LHCN-M2 (cell line): ENCODE measurements around the gene PHACTR2. TPM values are rescaled to one million over a fixed set of nuclear protein-coding genes. Genes with fewer than 3 reads are reported as not detected.

Source experiments
- DNase-seq: peaks from one replicate; pipeline ENCODE4 v3.0.0-alpha.2; 2012; ENCODE audit warnings: low read depth
- total RNA-seq: library from RNA; depleted of rRNA; stranded (reverse); fragments of >200 nt; gene quantifications from 2 replicates; pipeline ENCODE4 v1.2.3, GENCODE V29; 2014

Gene PHACTR2
- total RNA-seq, 1 experiment from 2014 or later: 35.0 TPM

DNA sequence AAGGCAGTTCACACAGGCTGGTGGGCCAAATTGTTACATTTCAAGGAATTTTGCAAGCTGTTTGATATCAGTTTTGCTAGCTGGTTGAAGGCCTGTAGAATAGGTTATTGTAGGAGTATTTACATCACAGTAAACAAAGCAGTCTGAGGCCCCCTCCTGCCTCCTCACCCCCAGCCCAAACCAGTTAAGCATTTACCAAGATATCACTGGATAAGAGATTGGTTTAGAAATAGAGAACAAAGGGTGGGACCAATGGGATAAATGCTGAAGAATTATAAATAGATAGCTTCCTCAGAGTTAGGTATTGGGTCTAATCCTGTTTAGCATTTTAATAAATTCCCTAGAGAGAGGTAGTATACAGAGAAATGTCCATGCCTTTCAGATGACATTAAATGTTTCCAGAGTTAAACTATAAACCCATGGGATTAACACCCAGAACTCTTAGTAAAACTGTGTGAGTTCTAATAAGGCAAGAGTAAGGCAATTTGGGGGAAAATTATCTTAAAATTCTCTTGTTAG lies 2.3 kb upstream of the PHACTR2 start:
- no peak for DNase-seq

DNA sequence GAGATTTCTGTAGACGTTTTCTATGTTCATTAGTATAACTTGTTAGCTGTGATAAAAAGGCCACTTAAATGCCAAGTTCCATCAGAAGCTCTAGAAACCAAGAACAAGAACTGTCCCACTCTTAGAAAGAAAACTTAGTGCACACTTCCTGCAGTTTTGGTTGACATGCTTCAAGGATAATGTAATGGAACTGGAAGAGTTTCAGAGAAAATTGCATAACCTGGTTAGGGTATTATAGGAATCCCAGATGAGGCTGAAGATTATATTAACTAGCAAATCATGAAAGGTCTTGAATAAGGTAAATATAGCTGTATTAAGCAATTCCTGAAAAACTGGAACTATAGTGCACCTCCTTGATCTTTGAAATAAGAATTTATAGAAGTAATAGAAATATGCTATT lies 1.8 kb upstream of the PHACTR2 start:
- DNase-seq: no peak

DNA sequence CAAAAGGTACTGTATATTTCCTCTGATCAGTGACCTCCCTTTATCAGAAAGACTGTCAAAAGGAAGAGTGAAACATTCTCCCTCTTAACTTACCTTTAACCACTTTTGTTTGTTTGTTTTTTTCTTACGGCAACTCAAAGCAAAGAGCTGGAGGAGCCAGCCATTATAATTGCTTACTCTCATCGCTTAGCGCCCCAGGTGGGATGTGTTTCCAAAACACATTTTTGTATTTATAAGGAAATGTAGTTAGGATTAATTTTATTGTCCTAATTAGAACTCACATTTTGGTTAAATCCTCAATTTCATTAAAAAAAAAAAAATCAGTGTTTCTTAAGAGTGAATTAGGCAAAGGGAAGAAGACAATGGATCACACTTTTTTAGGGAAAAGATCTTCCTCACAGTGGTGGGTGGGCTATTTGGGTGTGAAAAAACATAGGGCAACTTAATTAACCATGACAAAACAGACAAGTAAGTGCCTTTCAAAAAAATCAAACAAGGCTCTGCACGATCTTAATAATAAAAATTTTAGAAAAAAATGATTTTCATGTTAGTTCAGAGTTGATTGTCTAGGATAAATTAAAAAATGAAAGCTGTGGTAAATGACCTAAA lies 1.2 kb upstream of the PHACTR2 start:
- DNase-seq: no peak

DNA sequence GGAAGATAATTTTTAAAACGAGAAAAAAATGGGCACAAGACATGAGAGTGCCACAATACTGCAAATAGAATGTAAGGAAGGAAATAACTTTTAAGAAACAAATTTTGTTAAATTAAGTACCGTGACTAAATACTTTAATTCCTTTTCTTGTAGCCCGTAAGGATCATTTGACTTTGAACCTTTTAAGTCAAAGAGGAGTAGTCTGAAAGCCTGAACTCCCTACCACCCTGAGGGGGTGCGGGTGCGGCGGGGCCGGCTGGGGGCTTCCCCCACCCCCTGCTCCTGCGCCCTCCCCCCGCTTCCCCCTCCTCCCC lies 231 bp upstream of the PHACTR2 start:
- no peak for DNase-seq

DNA sequence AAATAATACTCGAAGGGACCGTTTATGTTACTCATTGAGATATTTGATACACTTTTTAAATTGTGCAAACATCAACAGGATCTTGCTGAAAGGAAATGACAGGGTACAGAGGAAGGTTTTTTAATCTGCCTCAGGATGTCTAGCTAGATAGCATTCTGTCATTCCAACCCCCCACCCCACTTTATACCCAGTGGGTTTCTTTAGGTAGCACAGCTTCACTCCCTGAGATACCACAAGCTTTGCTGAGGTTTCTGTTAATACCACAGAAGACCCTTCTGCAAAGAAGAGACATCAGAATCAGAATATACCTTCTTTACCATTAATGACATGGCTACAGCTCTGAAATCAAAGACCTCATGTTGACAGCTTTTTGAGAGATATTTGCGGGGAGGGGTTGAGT lies 1.3 kb downstream of the PHACTR2 start:
- DNase-seq: no peak

DNA sequence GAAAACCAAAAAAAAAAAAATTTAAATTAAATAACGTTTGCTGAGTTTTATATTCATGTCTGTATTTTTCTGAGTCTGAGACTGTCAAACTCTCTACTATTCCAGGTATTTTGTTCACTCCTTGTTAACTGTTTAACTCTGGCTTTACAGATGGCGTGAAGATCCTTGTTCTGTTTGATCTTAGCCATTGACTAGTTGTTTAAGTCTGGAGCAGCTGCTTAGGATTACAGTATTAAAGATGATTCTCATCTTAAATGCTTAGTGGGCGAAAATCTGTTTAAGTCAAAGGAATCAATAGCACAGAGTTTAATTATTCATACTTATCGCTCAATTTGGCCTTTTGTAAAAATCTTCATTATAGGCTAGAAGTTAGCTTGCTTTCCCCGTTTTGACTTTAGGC lies 2.4 kb downstream of the PHACTR2 start:
- DNase-seq: no peak

DNA sequence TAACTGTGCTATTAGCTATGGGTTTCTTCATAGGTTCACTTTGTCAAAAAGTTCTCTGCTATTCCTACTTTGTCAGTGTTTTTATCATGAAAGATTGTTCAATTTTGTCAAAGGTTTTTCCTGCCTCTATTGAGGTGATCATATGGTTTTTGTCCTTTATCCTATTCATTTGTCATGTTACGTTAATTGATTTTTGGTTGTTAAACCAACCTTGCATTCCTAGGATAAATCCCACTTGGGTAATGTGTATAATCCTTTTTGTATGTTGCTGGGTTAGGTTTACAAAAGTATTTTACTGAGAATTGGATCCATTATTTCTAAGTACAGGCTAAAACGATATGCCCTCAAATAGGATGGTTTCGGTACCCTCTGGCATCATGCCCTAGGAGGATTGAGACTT lies 5.0 kb downstream of the PHACTR2 start:
- DNase-seq: no peak

DNA sequence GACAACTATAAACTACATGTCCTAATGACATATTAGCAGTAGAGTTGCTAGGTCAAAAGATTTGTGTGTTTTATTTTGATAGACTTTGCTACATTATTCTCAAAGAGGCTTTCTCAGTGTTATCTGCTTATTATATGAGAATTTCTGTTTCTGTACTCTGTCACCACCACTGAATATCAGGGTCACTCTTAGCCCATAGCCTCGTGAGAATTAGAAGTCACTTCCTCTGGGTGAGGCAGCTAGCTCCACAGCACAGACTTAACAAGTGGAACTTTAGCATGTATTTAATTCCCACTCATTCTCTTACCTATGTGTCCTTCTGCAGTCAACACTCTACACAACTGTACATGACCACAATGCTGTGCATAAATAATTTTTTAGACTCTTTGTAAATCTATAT lies 6.7 kb downstream of the PHACTR2 start:
- no peak for DNase-seq

DNA sequence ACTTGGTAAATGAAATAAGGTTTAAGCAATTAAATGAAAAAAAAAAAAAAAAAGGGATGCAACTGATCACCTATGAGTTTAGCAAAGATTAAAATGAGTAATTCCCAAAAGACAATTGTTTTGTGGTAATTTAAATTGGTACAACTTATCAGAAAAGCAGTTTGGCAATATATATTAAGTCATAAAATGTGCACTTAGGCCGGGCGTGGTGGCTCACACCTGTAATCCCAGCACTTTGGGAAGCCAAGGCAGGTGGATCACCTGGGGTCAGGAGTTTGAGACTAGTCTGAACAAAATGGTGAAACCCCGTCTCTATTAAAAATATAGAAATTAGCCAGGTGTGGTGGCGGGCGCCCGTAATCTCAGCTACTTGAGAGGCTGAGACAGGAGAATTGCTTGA lies 7.9 kb downstream of the PHACTR2 start:
- no peak for DNase-seq

DNA sequence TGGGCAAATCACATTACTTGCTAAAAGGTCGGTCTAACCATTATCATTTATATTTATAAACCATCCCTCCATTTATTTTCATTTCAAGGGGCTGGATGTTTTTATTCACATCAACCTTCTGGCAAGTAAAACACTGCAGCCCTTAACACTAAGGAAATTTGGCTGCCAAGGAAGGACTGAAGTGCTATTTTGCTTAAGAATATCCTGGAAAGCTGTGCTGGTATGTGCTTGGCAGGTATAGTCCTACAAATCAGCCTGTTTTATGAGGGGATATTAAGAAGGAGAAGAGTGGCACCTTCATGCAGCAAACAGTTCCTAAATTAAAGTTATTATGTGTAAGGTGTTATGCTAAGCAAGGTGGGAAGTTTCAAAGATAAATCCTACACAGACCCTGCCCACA lies 9.8 kb downstream of the PHACTR2 start:
- no peak for DNase-seq

DNA sequence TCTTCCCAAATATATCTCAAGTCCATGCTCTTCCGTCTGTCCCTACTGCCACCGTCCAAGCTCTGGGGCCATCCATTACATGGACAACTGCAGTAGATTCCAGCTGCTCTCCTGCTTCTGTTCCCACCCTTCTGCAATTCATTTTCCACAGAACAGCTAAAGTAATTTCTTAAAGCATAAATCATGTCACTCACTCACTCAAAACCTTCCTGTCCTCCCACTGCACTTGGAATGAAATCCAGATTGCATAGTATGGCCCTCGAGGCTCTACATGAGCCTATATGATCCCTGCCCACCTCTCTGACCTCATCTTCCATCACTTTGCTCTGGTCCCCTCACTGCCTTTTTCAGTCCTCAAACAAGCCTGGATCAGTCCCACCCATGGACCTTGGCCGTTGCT lies 10.9 kb downstream of the PHACTR2 start:
- DNase-seq: no peak

DNA sequence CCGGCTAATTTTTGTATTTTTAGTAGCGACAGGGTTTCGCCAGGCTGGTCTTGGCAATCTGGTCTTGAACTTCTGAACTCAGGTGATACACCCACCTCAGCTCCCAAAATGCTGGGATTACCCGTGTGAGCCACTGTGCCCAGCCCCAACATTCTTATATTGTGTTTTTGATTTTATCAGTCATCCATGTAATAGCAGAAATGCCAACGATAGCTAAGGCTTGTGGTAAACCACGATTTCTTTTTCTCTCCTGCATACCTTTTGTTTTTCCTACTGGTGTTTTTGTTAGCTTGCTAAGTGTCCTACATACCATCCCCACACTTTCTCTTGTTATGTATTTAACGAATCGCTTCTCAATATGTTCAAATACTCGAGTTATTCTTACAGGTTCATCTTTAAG lies 12.1 kb downstream of the PHACTR2 start:
- DNase-seq: no peak

DNA sequence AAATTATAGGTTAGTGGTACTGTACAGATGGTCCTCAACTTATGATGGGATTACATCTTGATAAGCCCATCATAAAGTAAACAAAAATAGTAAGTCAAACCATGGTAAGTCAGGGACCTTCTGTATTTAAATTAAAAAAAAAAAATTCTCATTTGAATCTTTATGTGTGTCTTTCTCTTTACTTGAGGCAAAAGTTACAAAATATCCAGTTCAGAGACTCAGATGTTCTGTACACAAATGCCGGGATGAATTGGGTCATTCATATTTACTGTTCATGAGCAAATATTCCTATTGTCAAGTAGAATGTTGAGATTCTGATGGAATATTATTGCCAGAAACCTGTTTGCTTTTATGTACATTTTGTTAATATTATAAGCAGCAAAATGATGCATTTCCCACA lies 13.4 kb downstream of the PHACTR2 start:
- DNase-seq: no peak

DNA sequence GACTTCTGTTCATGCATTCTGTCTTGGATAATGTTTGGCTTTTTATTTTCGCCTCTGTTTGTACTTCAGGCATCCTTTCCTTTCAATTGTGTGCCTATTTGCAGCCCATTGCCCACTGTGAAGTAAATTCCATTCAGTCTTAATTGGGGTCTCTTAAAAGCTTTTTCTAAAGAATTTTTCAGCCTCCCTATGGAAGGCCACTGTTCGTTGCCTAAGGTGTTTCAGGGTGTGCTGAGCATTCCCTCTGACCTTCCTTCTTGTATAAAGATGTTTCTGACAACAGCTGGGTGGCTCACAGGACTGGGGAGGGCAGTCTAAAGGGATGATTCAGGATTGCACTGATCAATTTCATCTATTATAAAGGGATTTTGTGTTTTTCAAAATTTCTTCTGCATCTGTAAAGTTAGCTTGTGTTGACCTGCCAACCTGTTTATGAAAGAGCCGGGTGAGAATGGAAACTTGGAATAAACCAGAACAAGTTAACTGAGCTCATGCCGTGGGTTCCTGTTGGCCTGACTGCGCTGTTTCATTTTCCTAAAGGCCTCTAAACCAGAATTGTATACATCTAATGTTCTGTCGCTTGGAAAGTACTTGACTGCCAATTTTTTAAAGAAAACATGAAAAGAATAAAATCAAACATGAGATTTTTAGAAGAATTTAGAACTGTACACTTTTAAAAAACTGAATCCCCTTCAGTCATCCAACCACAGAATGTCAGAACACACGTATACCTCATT lies 14.3 kb downstream of the PHACTR2 start:
- DNase-seq: no peak

DNA sequence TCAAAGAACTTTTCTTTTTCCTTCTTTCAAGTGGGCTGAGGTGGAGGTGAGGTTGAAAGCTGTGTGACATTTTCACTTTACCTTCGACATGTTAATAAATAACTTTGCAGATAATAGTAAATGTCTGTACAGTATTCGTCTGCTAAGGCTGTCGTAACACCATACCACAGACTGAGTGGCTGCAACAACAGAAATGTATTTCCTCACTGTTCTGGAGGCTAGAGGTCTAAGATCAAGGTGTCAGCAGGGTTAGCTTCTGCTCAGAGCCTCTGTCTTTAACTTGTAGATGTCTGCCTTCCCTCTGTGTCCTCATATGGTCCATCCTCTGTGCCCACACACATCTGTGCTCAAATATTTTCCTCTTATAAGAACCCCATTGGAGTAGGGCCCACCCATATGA lies 14.9 kb downstream of the PHACTR2 start:
- no peak for DNase-seq

DNA sequence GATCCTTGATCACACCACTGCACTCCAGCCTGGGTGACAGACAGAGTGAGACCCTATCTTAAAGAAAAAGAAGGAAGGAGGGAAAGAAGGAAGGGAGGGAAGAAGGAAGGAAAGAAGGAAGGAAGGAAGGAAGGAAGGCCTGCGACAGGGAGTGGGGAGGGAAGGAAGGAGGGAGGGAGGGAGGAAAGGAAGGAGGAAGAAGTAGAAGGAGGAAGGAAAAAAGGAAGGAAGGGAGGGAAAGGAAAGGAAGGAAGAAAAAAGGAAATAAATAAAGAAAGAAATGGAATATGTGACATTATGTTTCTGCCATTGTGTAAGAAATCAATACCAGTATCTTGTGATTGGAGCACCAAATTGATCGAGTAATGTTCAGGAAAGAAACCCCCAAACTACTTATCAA lies 16.2 kb downstream of the PHACTR2 start:
- DNase-seq: no peak

DNA sequence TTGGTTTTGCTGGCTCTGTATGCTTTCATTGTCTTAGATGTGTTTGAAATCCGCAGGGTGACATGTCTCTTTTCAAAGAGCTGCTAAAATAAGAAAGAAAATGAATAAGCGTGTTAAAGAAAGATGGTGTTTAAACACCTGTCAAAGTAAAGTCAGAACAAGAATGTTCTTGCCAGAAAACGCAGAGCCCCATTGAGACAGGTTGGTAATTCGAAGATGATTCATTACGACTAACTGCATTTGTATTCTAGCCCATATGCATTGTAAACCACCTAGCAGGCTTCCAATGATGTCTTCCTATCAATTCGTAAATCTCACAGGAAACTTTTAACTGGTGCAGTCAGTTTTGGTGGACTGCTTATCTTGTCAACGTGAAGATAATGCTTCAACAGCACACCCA lies 16.8 kb downstream of the PHACTR2 start:
- peak; percentile 47 for DNase-seq

DNA sequence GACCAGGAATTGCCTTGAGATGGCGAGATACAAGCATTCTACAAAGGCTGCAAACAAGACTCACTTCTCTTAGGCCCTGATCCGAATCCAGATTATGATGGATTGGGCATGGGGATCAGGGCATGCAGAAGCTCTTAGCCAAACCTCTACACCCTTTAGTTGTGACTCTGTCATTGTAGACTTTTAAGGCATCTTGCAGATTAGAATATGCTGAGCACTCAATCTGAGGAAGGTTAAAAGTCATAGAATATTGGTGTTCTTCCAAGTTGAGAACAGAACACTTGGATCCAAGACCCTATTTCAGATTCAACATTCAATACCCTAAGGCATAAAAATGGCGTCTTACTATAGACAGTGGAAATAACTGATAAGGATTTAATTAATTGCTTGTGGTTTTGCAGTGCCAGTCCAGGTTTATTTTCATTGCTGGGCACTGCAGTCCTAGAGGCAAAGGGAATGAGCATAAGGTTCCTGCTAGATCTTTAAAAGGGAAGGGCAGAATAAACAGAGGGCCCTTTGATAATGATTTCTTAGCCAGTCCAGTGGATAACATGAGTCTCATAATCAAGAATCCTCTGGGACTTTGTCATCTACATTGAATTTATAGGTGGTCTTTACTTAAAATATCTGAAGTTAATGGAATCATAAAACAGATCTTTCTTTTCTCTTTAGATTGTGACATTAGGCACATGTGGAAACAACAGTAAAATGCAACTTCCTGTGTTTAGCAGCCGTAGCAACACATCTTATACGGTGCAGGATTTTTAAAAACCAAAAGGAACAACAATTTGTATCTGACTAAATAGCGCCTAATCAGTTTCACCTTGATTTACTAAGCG lies 17.6 kb downstream of the PHACTR2 start:
- no peak for DNase-seq

DNA sequence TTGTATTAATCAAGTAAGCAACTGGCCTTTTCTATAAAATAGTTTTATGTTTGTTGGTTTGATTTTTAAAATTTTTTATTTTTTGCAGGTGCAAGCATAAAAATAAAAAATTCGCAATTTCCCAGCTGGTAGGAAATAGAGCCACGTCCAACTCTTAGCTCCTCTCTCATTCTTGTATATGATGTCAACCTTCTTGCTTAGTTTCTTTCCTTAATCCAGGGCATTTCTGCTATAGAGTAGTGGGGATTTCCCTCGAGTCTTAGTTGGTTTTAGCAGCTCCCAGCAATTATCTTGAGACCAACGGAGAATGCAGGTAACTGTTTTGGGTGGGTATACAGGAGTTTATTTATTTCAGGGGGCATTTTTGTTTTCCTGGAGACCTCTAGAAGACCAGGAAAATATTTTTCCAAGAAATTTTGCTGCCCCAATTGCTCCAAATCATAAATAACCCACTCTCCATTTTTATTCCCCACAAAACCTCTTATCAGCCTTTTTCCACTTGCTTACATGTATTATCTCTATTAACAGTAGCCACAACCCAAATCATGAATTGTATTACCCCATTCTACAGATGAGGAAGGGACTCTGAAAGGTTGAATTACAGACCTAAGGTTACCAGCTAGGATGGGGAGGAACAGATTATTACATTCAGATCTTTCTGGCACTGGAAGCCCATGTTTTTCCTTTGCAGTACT lies 18.4 kb downstream of the PHACTR2 start:
- no peak for DNase-seq

DNA sequence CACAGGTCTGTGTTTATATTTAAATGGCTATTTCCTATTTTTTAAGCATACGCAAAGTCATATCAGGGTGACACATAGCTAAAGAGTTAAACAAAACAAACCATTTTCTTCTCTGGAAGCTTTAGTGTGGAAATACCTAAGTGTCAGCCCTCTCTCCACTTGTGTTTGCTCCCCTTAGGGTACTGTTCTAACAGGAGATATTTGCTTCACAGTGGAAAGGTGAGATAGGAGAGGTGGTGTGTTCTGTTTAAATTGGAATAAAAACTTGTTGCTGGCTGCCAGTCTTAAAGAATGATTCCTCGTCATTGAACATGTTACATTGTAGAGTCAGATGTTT lies 18.9 kb downstream of the PHACTR2 start:
- no peak for DNase-seq

DNA sequence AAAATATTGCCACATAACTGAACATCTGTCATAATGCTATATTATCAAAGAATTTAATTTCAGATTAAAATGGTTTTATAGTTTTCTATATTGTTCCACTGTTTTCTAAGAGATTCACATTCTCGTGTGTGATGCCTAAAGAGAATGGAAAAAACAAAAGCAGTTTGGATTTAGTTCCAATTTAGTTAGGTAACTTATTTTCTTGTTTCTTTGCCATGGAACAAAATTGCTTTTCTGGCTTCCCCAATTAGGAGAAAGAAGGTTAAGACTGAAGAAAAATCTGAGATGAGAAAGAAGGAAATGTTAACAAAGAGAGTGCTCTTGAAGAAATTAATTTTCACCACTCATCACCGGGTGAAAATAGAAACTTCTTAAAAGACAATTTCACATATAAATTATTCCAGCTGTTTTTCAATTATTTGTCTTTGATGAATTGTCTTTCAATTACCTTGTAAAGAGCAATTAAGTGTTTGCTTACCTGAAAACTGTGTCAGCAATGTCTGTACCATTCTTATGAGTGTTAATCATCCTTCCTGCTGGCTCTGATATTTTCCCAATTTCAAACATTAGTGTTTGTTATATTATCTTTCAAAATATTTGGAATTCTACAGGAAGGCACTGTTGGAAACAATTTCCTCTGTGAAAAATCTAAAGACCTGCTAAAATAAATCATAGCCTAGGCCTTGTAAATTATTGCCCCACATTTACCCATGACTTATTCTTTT lies 19.5 kb downstream of the PHACTR2 start:
- DNase-seq: no peak

DNA sequence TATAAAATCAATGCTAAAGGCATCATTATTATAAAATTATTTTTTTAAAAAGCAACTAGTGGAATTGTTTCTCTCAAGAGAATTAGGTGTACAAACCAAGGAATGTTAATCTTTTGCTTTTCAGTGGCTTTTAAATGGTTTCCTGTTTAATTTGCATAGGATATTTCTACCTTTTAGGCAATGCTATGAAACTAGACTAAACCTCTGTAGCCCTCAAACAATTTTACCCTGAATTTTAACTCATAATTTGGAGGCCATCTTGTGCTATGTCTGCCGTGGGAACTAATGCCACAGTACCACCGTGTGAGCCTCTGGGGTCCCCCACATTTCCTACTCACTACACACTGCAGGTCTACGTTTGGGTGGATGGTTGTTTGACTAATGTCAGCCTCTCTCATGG lies 20.6 kb downstream of the PHACTR2 start:
- DNase-seq: no peak
